C4-2B (cell line): Measurements from ENCODE around the gene AMIGO2.

Source experiments
- ZFX ChIP-seq: fragments of 450-650 bp; IDR thresholded peaks from 2 replicates; pipeline ENCODE4 v1.6.1; 2017
- TF ChIP-seq, protein P1 (sequence below): fragments of 450-650 bp; conservative IDR thresholded peaks from 2 replicates; pipeline ENCODE4 v1.5.1; 2017; ENCODE audit warnings: mild to moderate bottlenecking

- TF ChIP-seq, protein P1, sequence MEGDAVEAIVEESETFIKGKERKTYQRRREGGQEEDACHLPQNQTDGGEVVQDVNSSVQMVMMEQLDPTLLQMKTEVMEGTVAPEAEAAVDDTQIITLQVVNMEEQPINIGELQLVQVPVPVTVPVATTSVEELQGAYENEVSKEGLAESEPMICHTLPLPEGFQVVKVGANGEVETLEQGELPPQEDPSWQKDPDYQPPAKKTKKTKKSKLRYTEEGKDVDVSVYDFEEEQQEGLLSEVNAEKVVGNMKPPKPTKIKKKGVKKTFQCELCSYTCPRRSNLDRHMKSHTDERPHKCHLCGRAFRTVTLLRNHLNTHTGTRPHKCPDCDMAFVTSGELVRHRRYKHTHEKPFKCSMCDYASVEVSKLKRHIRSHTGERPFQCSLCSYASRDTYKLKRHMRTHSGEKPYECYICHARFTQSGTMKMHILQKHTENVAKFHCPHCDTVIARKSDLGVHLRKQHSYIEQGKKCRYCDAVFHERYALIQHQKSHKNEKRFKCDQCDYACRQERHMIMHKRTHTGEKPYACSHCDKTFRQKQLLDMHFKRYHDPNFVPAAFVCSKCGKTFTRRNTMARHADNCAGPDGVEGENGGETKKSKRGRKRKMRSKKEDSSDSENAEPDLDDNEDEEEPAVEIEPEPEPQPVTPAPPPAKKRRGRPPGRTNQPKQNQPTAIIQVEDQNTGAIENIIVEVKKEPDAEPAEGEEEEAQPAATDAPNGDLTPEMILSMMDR = no peak
- TF ChIP-seq ZFX = no peak
Measured at GRCh38 chr12:47102845-47103651, 23.3 kb upstream of the AMIGO2 start.
